Activated CD4-positive, CD25-positive, alpha-beta regulatory T cell (primary cell): ENCODE data around the gene METTL18.
A peak's percentile ranks its signal among the peaks of the same experiment; 100 is the strongest.
"Not testable (repeated sequence)": the region's sequence is repeated elsewhere in the genome, so short reads cannot be mapped to it uniquely, and the experiment has no call there.

Experiments
- DNase-seq, 4 experiments: peaks; one replicate each; lab custom pipeline; 2025; lab: John Stamatoyannopoulos, UW

Gene METTL18

GRCh38 chr1:169794530-169795416 is at the start of gene METTL18:
Gene METTL18, minus strand, starts transcription at chr1:169794907. Its CDS starts 1,212 bp downstream, at chr1:169793695.
- peak; percentile 71 to 84 (median 81) for DNase-seq

GRCh38 chr1:169838942-169839341 is 44.2 kb upstream of the METTL18 start:
- no peak for DNase-seq

DNA sequence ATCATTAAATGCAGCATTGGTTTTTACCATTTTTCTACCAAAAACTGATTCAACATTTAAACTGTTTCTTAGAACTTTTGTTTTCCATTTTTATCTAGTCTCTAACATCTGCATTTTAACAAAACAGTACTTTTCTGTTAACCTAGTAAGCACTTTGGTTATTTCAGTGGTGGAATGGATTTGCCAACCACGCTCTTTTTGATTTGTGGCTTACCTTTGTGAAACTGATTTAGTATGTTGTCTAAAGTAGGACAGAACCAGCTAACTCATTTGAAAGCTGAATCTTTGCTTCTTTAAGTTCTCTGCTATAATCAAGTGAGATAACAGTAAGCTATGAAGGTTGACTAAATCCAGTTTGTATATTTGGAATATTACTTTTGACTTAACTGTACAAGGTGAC is 41.5 kb upstream of the METTL18 start:
- DNase-seq: no peak

GRCh38 chr1:169835647-169836046 is 40.9 kb upstream of the METTL18 start:
- DNase-seq: no peak

GRCh38 chr1:169834869-169835268 is 40.2 kb upstream of the METTL18 start:
- DNase-seq: no peak

- no peak for DNase-seq
Measured at GRCh38 chr1:169833179-169833901, 38.6 kb upstream of the METTL18 start.

DNA sequence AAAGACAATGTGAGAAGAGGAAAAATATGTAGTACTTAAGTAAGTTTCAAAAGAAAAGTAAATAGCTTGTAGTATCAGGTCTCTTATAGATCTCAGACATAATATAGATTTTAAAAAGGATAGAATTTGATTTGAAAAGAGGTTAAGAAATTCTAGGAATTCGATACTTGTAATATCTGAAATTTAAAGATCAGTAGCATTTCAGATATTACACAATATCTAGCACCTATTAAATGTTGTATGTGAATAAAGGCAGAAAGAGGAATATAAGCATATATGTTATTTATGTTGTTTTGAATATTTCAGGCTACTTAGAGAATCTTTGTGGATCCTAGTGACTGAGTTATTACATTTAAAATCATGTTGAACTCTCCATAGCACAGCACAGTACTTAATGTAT is 35.0 kb upstream of the METTL18 start:
- no peak for DNase-seq

DNA sequence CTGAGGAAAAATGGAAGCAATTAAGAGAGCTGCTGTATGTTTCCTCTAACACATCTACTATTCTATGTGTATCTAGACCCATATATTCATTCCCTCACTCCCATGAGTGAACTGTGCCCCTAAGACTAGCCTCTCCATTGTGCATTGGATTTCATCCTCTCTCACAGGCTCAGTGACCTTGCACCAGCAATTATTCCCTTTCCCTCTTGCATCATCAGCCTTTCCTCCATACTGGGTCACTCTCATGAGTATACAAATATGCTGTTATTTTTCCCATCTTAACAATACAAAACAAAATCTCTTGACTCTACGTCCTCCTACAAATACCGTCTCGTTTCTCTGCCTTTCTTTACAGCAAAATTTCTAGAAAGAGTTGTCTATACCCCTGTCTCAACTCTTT is 29.4 kb upstream of the METTL18 start:
- no peak for DNase-seq

DNA sequence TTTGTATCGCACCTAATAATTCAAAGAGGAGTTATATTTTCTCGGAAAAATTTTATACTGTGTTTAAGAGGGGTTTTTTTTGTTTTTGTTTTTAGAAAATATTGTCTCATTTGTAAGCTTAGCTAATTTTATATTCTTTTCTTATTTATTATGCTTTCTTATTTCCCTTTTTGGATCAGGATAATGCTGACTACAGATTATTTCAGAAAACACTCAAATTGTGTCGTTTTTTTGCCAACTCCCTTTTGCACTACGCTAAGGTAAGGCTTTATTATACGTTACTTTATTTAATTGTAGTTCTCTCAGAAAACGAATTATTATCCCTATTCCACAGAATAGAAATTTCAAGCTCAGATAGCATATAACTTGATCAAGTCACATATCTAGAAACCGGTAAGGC is 26.8 kb upstream of the METTL18 start:
- DNase-seq: no peak

DNA sequence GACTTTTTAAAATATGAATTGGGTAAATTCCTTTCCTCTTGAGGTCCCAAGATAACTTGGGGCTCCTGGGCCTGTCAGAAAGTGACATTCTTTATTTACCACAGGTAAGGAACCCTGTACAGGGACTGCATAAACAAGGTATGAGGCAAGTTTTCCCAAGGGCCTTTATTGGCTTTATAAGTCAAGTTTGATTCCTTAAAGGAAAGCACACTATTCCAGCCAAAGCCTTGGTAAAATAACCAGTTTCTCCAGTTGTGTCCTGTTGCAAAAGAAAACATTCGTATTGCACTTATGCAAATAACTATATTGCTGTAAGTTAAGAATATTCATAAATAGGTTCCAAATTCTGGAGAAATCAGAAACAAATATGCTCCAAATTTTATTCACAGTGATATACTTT is 21.9 kb upstream of the METTL18 start:
- DNase-seq: no peak

DNA sequence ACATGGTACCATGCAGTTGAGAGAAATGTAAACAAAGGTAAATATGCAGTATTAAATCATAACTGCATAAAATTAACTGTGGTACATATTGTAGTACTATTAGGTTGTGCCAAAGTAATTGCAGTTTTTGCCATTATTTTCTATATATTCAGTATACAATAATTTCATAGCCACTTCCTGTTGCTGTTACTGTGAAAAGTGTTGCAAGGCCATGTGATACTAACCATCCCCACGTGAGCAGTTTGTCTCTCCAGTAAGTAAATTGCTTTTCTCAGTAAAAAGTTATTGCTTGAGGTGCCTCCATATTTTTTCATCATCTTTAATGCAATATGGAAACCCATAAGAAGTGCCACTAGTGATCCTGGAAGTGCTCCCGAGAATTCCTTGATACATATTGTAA is 19.6 kb upstream of the METTL18 start:
- DNase-seq: no peak

- no peak for DNase-seq
Measured at GRCh38 chr1:169812131-169812530, 17.4 kb upstream of the METTL18 start.

- DNase-seq: not testable (repeated sequence)
Measured at GRCh38 chr1:169811418-169812035, 16.8 kb upstream of the METTL18 start.

DNA sequence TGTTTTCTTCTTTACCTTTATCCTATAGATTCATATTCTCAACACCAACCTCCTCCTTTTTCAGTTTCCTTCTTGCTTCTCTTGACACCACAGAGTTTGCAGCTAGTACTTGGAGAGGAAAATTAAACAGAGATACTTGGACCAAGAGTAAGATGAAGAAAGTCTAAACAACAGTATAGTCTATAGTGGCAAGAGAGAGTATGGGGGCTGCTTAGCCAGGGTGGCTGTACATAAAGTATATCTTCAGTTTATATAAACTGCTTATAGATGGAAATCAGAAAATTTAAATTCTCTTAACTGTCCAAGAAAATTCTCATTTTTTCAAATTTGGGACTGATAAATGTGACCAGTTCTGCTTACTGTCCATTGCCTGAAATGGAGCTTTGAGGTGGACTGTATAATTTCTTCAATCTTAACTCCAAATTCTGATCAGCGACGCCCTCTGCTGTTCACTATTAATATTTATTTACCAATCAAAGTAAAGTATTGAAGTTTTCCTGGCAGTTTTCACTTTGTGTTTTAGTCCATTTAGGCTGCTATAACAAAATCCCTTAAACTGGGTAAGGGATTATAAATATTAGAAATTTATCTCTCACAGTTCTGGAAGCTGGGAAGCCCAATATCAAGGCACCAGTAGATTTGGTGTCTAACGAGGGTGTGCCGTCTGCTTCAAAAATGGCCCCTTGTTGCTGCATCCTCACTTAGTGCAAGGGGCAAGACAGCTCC is 14.8 kb upstream of the METTL18 start:
- DNase-seq: no peak

- DNase-seq: no peak
Measured at GRCh38 chr1:169804941-169805340, 10.2 kb upstream of the METTL18 start.

DNA sequence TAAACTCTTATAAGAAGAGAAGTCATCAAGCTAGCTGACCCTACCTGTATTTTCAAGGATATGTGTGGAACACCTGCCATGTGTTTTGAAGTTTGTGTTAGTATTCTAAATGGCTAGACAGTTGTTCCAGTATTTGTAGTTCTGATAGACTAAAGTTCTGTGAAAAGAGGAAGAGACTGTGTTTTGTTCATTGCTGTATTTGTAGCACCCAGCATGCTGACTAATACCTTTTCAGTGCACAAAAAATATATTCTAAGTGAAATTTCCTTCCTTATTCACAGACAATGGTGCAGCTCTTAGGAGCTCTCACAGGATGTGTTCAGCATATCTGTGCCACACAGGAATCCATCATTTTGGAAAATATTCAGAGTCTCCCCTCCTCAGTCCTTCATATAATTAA is 8.2 kb upstream of the METTL18 start:
- no peak for DNase-seq

GRCh38 chr1:169797281-169797680 is 2.6 kb upstream of the METTL18 start:
- no peak for DNase-seq

GRCh38 chr1:169796274-169796810 is 1.6 kb upstream of the METTL18 start:
- no peak for DNase-seq

DNA sequence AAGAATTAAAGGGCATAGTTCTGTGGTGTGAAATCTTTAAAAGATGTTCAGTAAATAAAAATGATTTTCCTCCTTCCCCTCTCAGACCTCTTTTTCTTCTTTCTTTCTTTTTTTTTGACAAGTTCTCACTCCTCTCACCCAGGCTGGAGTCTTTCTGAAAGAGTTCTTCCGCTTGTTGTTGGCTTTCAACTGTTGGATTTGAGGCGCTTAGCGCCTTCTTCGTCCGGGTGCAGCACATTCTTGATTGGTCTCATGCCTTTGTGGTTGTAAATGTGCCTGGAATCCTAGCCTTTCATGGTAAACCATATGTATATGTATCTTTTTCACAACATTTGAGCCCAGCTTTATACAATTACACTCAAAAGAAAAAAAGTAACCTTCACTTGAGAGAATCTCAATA is 980 bp upstream of the METTL18 start:
- DNase-seq: no peak

DNA sequence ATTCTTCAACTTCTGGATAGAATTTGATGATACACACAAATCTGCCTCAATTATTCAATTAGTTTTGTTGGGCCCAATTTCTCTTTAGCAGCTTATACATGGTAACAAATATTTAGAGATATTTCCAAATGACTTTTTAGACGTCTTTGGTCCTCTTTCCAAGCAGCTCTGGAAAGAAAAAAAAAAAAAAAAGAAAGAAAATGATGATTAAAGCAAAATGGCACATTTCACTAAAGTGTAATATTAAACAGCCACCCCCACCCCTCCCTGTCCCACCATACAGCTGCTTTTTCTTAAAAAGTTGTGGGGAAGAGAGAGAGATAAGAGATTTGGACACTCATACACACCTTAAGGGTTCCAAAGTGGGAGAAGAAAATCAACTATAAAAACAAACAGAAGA is 977 bp downstream of the METTL18 start:
- DNase-seq: no peak

- no peak for DNase-seq
Measured at GRCh38 chr1:169788402-169788801, 6.3 kb downstream of the METTL18 start.

DNA sequence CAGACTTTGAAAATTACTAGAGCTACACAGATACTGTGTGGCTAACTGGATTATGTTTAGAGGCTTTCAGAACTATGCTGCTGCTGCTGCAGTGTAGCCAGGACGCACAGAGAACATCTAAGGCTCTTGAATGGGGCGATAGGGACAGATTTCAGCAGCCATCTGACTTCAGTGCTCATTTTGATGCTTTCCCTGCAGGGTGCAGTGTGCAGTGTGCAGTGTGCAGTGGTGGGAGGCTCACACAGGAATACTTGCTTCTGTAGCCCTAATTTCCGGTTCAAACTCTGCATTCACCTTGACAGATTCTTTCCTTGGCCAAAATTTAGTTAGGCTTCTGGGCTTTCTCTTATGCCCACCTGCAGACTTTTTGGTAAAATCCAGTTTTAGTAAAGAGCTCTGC is 7.7 kb downstream of the METTL18 start:
- DNase-seq: no peak
